Germinal center (tissue), 1 donor: ENCODE results near the gene GRB7.
"Not testable (repeated sequence)": the region's sequence is repeated elsewhere in the genome, so short reads cannot be mapped to it uniquely, and the experiment has no call there.

Experiments used
- DNase-seq: peaks from one replicate; pipeline ENCODE4 v3.0.0; 2012; ENCODE audit warnings: mixed read lengths, low spot score

Gene GRB7

GRCh38 chr17:39736319-39737165, 1.2 kb upstream of the GRB7 start:
- no peak for DNase-seq

- DNase-seq: no peak
Measured at GRCh38 chr17:39737206-39737759, 455 bp upstream of the GRB7 start.

GRCh38 chr17:39738568-39738901, 797 bp downstream of the GRB7 start:
- DNase-seq: no peak

- no peak for DNase-seq
Measured at GRCh38 chr17:39738983-39739884, 1.5 kb downstream of the GRB7 start.

GRCh38 chr17:39739885-39740356, 2.2 kb downstream of the GRB7 start:
- DNase-seq: no peak

GRCh38 chr17:39740357-39741111, 2.8 kb downstream of the GRB7 start:
- DNase-seq: no peak

GRCh38 chr17:39742126-39742855, 4.6 kb downstream of the GRB7 start:
- no peak for DNase-seq

- DNase-seq: no peak
Measured at GRCh38 chr17:39742856-39743436, 5.2 kb downstream of the GRB7 start.

GRCh38 chr17:39744075-39744835, 6.5 kb downstream of the GRB7 start:
- no peak for DNase-seq

- no peak for DNase-seq
Measured at GRCh38 chr17:39744836-39745215, 7.1 kb downstream of the GRB7 start.

GRCh38 chr17:39745335-39746144, 7.8 kb downstream of the GRB7 start:
- no peak for DNase-seq

- DNase-seq: no peak
Measured at GRCh38 chr17:39746145-39746461, 8.4 kb downstream of the GRB7 start.

GRCh38 chr17:39747745-39748144, 10.0 kb downstream of the GRB7 start:
- no peak for DNase-seq

GRCh38 chr17:39748444-39749034, 10.8 kb downstream of the GRB7 start:
- not testable (repeated sequence) for DNase-seq

- DNase-seq: no peak
Measured at GRCh38 chr17:39750131-39751015, 12.6 kb downstream of the GRB7 start.

- DNase-seq: no peak
Measured at GRCh38 chr17:39751016-39751543, 13.3 kb downstream of the GRB7 start.

GRCh38 chr17:39751637-39752036, 13.9 kb downstream of the GRB7 start:
- DNase-seq: no peak
